VCaP (cell line): ENCODE measurements around the gene AFAP1.

Experiments
- H3K27ac ChIP-seq: fragments of 450-650 bp; 2 replicates; pipeline ENCODE4 v1.5.1; 2017
- TF ChIP-seq, protein P1 (sequence below): fragments of 450-650 bp; conservative IDR thresholded peaks from 2 replicates; pipeline ENCODE4 v1.5.1; 2017; ENCODE audit warnings: mild to moderate bottlenecking, moderate library complexity

Gene AFAP1

DNA sequence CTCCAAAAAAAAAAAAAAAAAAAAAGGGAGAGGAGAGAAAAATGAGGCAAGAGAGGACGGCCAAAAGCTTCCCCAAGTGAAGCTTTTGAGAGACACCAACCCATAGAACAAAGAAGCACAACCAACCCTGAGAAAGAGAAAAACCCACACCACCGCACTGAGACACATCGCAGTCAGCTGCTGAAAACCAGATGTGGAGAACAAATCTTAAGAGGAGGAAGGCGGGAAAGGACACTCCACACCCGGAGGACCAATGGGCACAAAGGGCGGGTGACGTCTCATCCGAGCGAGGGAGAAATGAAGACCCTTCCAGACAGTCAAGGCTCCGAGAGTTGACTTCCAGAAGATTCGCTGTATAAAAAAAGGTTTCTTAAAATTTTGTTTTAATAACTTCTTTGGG is 112.1 kb downstream of the AFAP1 start:
- H3K27ac ChIP-seq = no peak overlapping the region
- TF ChIP-seq, protein P1, sequence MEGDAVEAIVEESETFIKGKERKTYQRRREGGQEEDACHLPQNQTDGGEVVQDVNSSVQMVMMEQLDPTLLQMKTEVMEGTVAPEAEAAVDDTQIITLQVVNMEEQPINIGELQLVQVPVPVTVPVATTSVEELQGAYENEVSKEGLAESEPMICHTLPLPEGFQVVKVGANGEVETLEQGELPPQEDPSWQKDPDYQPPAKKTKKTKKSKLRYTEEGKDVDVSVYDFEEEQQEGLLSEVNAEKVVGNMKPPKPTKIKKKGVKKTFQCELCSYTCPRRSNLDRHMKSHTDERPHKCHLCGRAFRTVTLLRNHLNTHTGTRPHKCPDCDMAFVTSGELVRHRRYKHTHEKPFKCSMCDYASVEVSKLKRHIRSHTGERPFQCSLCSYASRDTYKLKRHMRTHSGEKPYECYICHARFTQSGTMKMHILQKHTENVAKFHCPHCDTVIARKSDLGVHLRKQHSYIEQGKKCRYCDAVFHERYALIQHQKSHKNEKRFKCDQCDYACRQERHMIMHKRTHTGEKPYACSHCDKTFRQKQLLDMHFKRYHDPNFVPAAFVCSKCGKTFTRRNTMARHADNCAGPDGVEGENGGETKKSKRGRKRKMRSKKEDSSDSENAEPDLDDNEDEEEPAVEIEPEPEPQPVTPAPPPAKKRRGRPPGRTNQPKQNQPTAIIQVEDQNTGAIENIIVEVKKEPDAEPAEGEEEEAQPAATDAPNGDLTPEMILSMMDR = no peak

DNA sequence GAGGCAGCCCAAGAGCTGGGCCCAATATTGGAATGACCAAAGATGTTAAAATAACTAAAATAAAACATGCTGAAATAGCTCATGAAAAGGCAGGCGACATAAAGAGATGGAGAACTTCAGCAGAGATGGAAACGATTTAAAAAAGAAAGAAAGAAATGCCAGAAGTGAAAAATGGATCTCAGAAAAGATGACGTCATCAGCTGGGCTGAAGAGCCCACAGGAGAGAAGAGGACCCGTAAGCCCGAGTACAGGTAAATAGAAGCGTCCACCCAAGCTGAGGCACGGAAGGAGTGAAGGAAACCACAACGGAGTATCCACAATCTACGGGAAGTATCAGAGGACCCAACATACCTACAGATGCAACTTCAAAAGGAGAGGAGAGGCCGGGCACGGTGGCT is 112.8 kb downstream of the AFAP1 start:
- H3K27ac ChIP-seq = no peak overlapping the region

DNA sequence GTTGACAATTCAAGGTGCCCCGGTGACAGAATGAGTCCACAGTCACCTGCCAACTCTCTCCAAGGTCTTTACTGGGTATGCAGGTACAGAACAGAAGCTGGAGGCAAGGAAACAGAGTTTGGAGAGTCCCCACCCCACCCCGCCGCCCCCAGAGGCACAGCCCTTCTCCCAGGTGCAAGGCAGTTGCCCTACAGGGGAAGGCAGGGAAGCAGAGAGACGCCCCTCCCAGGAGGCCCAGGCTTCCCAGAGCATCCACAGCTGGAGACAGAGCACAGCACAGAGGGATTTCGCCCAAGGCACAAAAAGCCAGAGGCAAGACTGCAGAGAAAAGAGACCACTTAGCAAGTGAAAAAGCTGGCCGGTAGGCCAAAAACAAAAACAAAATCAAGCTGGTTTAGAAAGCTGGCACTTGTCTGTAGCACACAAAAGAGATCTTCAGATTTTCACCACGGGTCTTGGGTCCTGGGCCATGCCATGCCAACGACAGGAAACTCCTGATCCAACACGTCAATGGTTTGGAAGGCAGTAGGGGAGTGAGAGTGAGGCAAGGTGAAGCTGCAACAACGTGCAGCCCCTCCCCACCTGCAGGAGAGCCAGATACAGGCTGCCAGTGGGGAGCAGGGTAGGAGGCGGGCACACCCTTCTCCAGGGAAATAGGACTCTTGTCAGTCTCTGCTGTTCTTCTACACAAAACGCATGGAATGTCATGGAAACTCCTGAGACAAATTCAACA is 113.3 kb downstream of the AFAP1 start:
- no peak overlapping the region for H3K27ac ChIP-seq
- TF ChIP-seq, protein P1 = no peak

More for the DNA sequence above, 112.8 kb downstream of the AFAP1 start:
- TF ChIP-seq, protein P1 = no peak

DNA sequence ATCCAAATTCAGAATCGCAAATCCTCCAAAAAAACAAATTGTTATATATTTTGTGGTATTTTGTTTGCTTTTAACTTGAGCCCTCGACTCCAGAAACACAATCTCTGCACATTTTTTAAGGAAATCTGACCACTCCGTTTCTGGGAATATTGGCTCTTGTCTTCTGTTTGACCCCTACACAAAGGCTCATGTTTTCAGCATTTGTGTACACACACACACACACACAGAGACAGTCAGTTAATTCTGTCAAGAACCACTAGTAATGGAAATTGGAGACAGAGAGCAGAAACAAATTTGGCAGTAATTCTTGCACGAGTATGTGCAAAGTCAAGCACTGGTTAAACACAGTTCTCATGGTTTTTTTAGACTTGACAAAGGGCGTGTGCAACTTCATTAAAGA is 115.4 kb downstream of the AFAP1 start:
- TF ChIP-seq, protein P1 = no peak
- H3K27ac ChIP-seq = no peak overlapping the region

DNA sequence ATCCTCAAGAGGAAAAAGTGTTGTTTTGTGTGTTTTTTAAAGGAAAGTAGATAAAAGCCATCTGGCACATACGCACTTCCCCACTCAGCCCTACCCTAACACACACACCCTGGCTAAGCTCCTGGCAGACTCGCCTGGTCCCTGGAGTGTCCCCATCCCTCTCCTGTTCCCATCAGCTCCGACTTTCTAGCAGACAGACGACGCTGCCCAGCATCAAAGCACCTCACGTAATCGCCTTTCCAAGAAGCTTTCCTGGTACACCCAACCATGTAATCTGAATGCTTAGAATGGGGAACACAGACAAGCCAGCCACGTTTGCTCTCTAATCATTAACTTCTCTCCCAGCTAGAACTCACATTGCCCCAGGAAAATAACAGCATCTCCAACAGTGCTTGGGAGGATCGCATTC is 116.2 kb downstream of the AFAP1 start:
- TF ChIP-seq, protein P1 = no peak
- no peak overlapping the region for H3K27ac ChIP-seq

DNA sequence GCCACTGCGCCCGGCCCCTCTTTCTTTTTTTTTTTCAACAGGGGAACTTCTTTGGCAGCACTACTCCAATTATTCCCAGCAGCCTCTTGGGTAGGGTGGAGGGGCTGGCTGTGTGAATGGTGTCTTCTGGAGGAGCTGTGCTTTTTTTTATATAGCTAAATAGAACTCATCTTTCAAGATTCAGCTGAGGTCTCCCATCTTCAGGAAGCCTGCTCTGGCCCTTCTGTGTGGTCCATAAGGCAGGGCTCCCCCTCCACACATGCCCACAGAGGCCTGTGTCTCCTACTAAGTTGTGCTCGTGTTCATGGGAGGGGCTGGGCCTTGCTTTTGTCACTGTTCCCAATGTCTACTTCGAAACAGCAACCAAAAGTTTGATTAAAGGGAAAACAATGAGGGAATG is 116.8 kb downstream of the AFAP1 start:
- TF ChIP-seq, protein P1 = no peak
- H3K27ac ChIP-seq = no peak overlapping the region

DNA sequence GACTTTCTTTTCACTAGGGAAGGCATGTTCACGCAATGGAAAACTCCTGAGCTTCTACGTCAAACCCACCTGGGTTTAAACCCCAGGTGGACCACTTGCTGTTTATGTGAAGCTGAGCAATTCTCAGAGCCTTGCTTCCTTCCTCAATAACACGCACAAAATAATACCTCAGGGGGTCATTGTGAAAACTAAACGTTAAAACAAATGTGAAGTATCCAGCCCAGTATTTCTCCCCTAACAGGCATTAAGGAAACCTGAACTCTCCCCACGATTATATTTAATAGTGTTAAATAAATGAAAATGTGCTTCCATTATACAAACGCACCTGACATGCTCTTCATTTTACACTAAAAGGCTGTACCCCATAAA is 117.5 kb downstream of the AFAP1 start:
- TF ChIP-seq, protein P1 = no peak
- no peak overlapping the region for H3K27ac ChIP-seq
